ENCODE results near the gene TOX4.

TOX4 gene

DNA sequence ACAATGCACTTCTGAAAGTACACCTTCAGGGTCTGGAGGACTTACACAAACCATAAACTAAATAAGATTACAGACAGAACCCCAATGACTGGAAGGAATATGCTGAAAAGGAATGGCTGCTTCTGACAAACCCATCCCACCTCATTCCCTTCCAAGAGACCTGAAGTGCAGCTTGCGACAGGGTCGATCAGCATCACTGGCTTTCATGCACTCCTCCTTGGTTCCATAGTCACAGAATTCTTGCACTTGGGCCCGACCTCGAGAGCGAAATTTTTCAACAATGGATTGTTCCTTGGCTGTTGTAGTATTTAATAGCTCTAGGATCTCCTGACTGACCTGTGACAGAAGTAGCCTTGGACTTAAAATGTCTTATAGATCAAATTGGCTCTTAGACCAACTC, 24.6 kb downstream of the TOX4 start:
- DNase-seq (ENCODE audit: low read depth, low spot score) = no peak

DNA sequence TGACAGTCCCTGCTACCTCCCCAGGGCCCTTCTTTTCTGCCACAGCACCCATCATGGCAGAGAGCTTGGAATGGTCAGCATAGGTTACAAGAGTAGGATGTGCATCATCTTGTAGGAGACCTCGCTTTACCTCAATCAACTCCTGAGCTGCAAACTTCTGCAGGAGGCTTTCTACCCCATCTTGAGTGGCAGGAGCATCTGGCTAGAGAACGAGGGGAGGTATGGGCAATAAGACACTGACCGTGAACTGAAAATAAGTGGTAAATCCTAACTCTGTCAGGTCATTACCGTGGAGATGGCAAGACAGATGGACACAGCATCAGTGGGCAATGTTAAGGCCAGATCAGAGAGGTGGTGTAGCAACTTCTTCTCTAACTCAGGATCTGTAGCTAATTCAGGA, 26.4 kb downstream of the TOX4 start:
- DNase-seq (ENCODE audit: low read depth, low spot score) = no peak

DNA sequence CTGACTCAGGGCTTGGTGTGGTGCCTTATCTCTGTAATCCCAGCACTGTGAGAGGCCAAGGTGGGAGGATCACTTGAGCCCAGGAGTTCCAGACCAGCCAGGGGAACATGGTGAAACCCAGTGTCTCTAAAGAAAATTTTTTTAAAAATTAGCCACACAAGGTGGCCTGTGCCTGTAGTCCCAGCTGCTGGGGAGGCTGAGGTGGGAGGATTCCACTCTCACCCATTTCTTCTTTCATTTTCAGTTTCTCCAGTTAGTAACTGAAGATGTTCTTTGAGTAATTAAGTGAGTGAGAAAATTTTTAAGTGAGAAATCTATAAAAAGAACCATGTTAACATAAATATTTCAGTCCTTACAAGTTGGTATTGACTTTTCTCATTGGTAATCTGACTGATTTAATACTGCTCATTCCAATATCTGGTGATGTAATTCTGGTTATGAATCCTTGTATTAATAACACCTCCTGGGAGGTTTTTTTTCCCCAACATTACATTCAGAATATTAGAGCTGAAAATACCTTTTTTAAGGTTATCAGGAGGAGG, 28.1 kb downstream of the TOX4 start:
- DNase-seq (ENCODE audit: low read depth, low spot score) = no peak

- no peak for DNase-seq (ENCODE audit: low read depth, low spot score)
Observed at GRCh38 chr14:21506557-21506956, 29.6 kb downstream of the TOX4 start.

DNA sequence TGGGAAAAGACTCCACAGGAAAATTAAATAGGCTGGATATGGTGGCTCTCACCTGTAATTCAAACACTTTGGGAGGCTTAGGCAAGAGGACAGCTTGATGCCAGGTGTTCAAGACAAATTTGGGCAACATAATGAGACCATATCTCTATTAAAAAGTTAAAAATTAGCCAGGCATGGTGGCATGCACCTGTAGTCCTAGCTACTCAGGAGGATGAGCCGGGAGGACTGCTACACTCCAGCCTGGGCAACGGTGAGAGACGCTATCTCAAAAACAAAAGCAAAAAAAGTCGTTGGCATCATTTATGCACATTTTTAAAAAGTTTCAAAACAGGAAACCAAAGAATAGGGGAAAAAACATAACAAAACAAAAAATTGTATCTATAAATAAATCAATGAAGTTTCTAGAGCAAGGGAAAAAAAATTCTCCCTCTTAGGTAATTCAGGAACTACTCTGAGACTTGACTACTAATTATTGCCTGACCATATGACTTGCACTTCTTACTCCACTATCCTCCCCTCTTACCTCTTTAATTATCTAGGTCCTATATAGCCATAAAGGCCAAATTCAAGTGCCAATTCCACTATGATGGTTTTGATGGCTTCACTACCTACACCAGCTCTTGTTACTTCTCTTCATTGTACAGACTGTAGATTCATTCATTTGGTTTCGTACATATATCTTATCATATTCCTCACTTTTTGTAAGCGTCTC, 32.6 kb downstream of the TOX4 start:
- no peak for DNase-seq (ENCODE audit: low read depth, low spot score)

GRCh38 chr14:21510735-21511657, 34.0 kb downstream of the TOX4 start, which contains the start of gene METTL3:
Gene METTL3, minus strand, starts transcription at chr14:21511340. Its CDS starts 117 bp downstream, at chr14:21511223.
- peak; percentile 92 for DNase-seq (ENCODE audit: low read depth, low spot score)

GRCh38 chr14:21514341-21514740, 37.3 kb downstream of the TOX4 start:
- DNase-seq (ENCODE audit: low read depth, low spot score) = no peak

DNA sequence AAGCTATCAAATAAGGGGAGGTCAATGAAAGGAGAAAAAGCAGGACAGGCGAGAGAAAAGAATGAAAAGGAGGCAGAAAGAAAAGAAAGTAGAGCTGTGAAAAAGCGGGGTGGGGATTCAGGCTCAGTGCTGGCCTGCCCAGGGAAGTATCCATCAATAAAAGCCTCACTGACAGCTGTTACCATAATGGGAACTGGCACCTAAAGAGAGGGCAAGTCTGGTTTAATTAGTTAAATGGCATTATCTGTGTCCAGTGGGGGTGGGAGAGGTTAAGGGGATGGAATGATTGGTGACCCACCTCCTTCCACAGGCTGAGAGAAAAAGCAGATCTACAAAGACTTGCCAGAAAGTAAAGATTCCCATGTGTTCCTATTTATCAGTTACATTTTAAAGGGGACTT, 41.7 kb downstream of the TOX4 start:
- DNase-seq (ENCODE audit: low read depth, low spot score) = no peak

- no peak for DNase-seq (ENCODE audit: low read depth, low spot score)
Observed at GRCh38 chr14:21520767-21521166, 43.8 kb downstream of the TOX4 start.

DNA sequence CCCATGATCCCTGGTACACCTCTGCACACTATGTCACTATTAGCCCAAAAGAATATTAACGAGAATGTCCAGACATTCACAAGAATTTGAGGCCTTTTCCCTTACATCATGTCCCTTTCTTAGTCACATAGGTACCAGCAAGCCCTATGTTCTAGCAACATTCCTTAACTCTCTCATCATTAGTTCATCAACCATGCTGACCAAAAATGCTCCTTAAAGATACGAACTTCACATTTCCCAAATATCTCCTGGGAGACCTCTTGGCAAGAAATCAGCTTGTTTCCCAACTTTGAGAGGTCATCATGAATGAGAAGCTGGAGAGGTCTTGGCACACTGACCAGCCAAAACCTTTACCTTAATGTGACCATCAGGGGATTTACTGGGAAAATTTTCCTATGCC, 44.5 kb downstream of the TOX4 start:
- no peak for DNase-seq (ENCODE audit: low read depth, low spot score)

GRCh38 chr14:21523203-21523602, 46.2 kb downstream of the TOX4 start:
- DNase-seq (ENCODE audit: low read depth, low spot score) = no peak

DNA sequence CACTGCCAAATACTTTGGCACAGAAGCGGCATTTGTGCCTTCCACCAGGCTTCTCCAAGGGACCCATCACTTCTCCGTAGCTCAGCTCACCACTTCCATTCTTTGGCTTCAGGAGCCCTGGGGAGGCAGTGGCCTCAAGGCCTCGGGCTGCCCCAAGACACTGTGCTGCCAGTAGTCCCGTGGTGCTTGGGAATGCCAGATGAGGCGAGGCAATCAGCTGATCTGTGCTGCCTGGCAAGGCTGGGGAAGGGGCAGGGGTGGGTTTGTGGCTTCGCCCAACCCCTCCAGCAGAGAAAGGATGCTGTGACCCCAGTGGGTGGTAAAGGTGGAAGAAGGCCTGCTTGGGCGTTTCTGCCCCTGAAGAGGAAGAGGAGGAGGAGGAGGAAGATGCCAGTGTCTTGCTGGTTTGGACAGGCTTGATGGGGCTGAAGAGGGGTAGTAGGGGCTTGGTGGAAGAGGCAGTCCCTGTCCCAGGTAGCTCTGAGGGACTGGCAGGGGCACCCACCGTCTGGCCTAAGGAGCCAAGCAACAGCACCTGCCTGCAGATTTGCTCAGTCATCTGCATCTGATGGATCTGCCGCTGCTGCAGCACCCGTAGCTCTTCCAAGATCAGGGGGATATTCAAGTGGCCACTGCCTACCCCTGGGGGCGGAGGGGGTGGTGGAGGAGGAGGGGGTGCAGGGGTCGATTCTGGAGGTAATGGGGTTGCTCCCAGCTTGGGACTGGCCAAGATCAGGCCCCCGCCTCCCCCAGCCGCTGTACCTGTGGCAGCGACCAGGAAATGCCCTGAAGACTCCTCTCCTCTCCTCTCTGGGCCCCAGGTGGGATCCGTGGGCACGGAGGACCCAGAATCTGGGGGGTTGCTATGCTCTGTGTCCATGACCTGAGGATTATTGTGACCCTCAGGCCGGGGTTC, 47.8 kb downstream of the TOX4 start:
- DNase-seq (ENCODE audit: low read depth, low spot score) = no peak

GRCh38 chr14:21525571-21525961, 48.6 kb downstream of the TOX4 start:
- DNase-seq (ENCODE audit: low read depth, low spot score) = no peak

- peak; percentile 31 for DNase-seq (ENCODE audit: low read depth, low spot score)
Observed at GRCh38 chr14:21525962-21526671, 49.1 kb downstream of the TOX4 start, which contains the start of gene SALL2. Gene SALL2, minus strand, starts transcription at chr14:21526346. Its CDS starts 219 bp downstream, at chr14:21526127.

GRCh38 chr14:21526672-21527317, 49.8 kb downstream of the TOX4 start:
- DNase-seq (ENCODE audit: low read depth, low spot score) = no peak

DNA sequence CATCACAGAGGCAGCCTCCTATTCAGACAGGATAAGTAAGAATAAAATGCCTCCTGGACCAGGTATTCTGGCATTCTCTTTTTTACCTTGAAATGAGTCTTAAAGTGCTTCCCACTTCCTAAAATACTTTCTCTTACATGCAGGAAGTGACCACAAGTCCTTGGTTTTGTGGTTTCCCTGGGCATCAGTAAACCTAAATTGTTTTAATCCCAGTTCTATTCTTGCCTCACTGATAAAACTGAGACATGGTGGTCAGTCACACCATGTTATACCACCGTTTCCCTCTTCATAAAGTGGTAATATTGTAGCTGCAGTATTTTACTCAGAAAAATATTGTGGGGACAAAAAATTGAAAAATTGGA, 50.3 kb downstream of the TOX4 start:
- DNase-seq (ENCODE audit: low read depth, low spot score) = no peak

- DNase-seq (ENCODE audit: low read depth, low spot score) = no peak
Observed at GRCh38 chr14:21528381-21529348, 51.7 kb downstream of the TOX4 start.

- DNase-seq (ENCODE audit: low read depth, low spot score) = no peak
Observed at GRCh38 chr14:21529515-21529914, 52.5 kb downstream of the TOX4 start.

DNA sequence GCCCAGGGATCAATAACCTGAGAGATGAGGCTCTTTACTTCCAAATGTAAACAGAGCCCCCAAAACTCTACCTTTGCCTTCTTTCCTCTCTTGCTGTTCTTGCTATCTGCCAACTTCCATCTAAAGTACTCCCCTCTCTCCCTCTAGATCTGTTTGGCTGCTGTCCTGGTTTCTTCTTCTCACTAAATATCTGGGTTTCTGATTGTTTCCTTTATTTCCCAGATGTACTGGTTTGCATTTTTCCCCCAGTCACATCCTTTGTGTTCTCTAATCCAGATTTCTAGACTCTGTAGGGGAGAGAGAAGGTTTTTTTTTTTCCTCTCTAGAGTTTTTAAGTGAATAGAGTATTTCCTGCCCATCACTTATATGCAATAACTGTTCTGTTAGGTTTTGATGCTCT, 56.3 kb downstream of the TOX4 start:
- no peak for DNase-seq (ENCODE audit: low read depth, low spot score)

Data from activated CD4-positive, CD25-positive, alpha-beta regulatory T cell treated with anti-CD3 and anti-CD28 coated beads, Interleukin-2, amount 50 U/mL, for 16 hours (primary cell).